WTC11 (cell line): Measurements from ENCODE around the gene PRDM5. TPM values are rescaled to one million over a fixed set of nuclear protein-coding genes. Genes with fewer than 3 reads are reported as not detected.

Source experiments
- ATAC-seq: fragments of 200-7000 bp; cut with Tn5 transposase; 2 replicates; pipeline ENCODE4 v1.10.0; 2021; ENCODE audit warnings: mild to moderate bottlenecking, moderate library complexity
- CTCF ChIA-PET: fragments of 300-600 bp; sonication (Branson Sonifier 250); formaldehyde crosslinking; loops from one replicate; lab custom pipeline; 2021; ENCODE audit warnings: antibody characterized with exemption; lab: Charles Lee
- POLR2A ChIA-PET: fragments of 350-600 bp; sonication (Branson Sonifier 250); formaldehyde crosslinking; loops from one replicate; lab custom pipeline; 2021; ENCODE audit warnings: antibody characterized with exemption; lab: Charles Lee
- DNase-seq: peaks from one replicate; pipeline ENCODE4 v3.0.0; 2021; ENCODE audit warnings: low spot score
- H3K27ac Mint-ChIP-seq: 2 replicates; pipeline ENCODE4 v1.8.0; 2021; ENCODE audit warnings: mixed read lengths
- H3K27me3 Mint-ChIP-seq: 2 replicates; pipeline ENCODE4 v1.8.0; 2021; ENCODE audit warnings: low read depth, mild to moderate bottlenecking, moderate library complexity, mixed read lengths
- H3K36me3 Mint-ChIP-seq: 2 replicates; pipeline ENCODE4 v1.8.0; 2021; ENCODE audit warnings: mixed read lengths
- H3K4me1 Mint-ChIP-seq: 2 replicates; pipeline ENCODE4 v1.8.0; 2022; ENCODE audit warnings: mixed read lengths
- H3K4me3 Mint-ChIP-seq: 2 replicates; pipeline ENCODE4 v1.8.0; 2021; ENCODE audit warnings: mild to moderate bottlenecking, moderate library complexity, mixed read lengths
- H3K9me3 Mint-ChIP-seq: 2 replicates; pipeline ENCODE4 v1.8.0; 2021; ENCODE audit warnings: mixed read lengths
- CDX4 ChIP-seq: fragments of 250-450 bp; sonication (Bioruptor Pico); IDR thresholded peaks from 2 replicates; pipeline ENCODE4 v1.9.0; 2021; ENCODE audit warnings: moderate library complexity, mild to moderate bottlenecking, inconsistent platforms, borderline replicate concordance
- E2F1 ChIP-seq: sonication (generic); formaldehyde crosslinking; IDR thresholded peaks from 2 replicates; pipeline ENCODE4 v1.8.0; 2022; ENCODE audit warnings: mild to moderate bottlenecking, missing genetic modification reagents
- EMX1 ChIP-seq: fragments of 250-450 bp; sonication (Bioruptor Pico); IDR thresholded peaks from 2 replicates; pipeline ENCODE4 v1.8.0; 2021; ENCODE audit warnings: mild to moderate bottlenecking
- ERG ChIP-seq: fragments of 250-450 bp; sonication (Bioruptor Pico); IDR thresholded peaks from 2 replicates; pipeline ENCODE4 v1.8.0; 2021; ENCODE audit warnings: mild to moderate bottlenecking
- ESRRA ChIP-seq: sonication (generic); formaldehyde crosslinking; IDR thresholded peaks from 2 replicates; pipeline ENCODE4 v1.8.1; 2022; ENCODE audit warnings: mild to moderate bottlenecking, missing genetic modification reagents, borderline replicate concordance
- ETV6 ChIP-seq: sonication (generic); formaldehyde crosslinking; IDR thresholded peaks from 2 replicates; pipeline ENCODE4 v1.8.1; 2022; ENCODE audit warnings: mild to moderate bottlenecking, missing genetic modification reagents
- FOXP1 ChIP-seq: sonication (generic); formaldehyde crosslinking; IDR thresholded peaks from 2 replicates; pipeline ENCODE4 v1.8.0; 2022; ENCODE audit warnings: missing genetic modification reagents, mild to moderate bottlenecking, moderate library complexity, borderline replicate concordance
- GTF2I ChIP-seq: fragments of 250-450 bp; sonication (Bioruptor Pico); conservative IDR thresholded peaks from 2 replicates; pipeline ENCODE4 v1.4.0; 2021; ENCODE audit warnings: mild to moderate bottlenecking
- HMGA2 ChIP-seq: fragments of 250-450 bp; sonication (Bioruptor Pico); IDR thresholded peaks from 2 replicates; pipeline ENCODE4 v1.4.0; 2021; ENCODE audit warnings: mild to moderate bottlenecking, moderate library complexity
- JUN ChIP-seq: sonication (generic); formaldehyde crosslinking; IDR thresholded peaks from 2 replicates; pipeline ENCODE4 v1.8.0; 2023; ENCODE audit warnings: mild to moderate bottlenecking, missing genetic modification reagents
- MYBL2 ChIP-seq: sonication (generic); formaldehyde crosslinking; IDR thresholded peaks from 2 replicates; pipeline ENCODE4 v1.8.1; 2023; ENCODE audit warnings: mild to moderate bottlenecking, moderate library complexity, missing genetic modification reagents
- NFATC4 ChIP-seq: fragments of 250-450 bp; sonication (Bioruptor Pico); IDR thresholded peaks from 2 replicates; pipeline ENCODE4 v1.9.0; 2021; ENCODE audit warnings: mild to moderate bottlenecking
- NR1H2 ChIP-seq: sonication (generic); formaldehyde crosslinking; IDR thresholded peaks from 2 replicates; pipeline ENCODE4 v1.9.0; 2021; ENCODE audit warnings: mild to moderate bottlenecking, moderate library complexity, missing genetic modification reagents
- NR2C2 ChIP-seq: sonication (generic); formaldehyde crosslinking; IDR thresholded peaks from 2 replicates; pipeline ENCODE4 v1.8.0; 2022; ENCODE audit warnings: mild to moderate bottlenecking, missing genetic modification reagents
- RELA ChIP-seq: sonication (generic); formaldehyde crosslinking; IDR thresholded peaks from 2 replicates; pipeline ENCODE4 v1.8.1; 2022; ENCODE audit warnings: missing genetic modification reagents, mild to moderate bottlenecking, borderline replicate concordance
- SOX15 ChIP-seq: fragments of 250-450 bp; sonication (Bioruptor Pico); IDR thresholded peaks from 2 replicates; pipeline ENCODE4 v1.9.0; 2021; ENCODE audit warnings: mild to moderate bottlenecking
- TCF7 ChIP-seq: sonication (generic); formaldehyde crosslinking; IDR thresholded peaks from 2 replicates; pipeline ENCODE4 v1.8.0; 2022; ENCODE audit warnings: mild to moderate bottlenecking, low read depth, missing genetic modification reagents, moderate library complexity
- USF2 ChIP-seq: sonication (generic); formaldehyde crosslinking; IDR thresholded peaks from 2 replicates; pipeline ENCODE4 v1.8.1; 2023; ENCODE audit warnings: mild to moderate bottlenecking, missing genetic modification reagents, moderate library complexity
- ZNF317 ChIP-seq: sonication (generic); formaldehyde crosslinking; IDR thresholded peaks from 2 replicates; pipeline ENCODE4 v1.8.1; 2023; ENCODE audit warnings: low read depth, mild to moderate bottlenecking, moderate library complexity, missing genetic modification reagents, borderline replicate concordance
- ZNF416 ChIP-seq: fragments of 250-450 bp; sonication (Bioruptor Pico); IDR thresholded peaks from 2 replicates; pipeline ENCODE4 v1.9.0; 2021; ENCODE audit warnings: mild to moderate bottlenecking, inconsistent platforms
- ZNF425 ChIP-seq: fragments of 250-450 bp; sonication (Bioruptor Pico); conservative IDR thresholded peaks from 2 replicates; pipeline ENCODE4 v1.9.0; 2021; ENCODE audit warnings: mild to moderate bottlenecking
- ZNF671 ChIP-seq: fragments of 250-450 bp; sonication (Bioruptor Pico); IDR thresholded peaks from 2 replicates; pipeline ENCODE4 v1.8.0; 2021; ENCODE audit warnings: mild to moderate bottlenecking
- total RNA-seq: library from RNA; stranded (reverse); gene quantifications from 3 replicates; pipeline ENCODE4 v1.2.3, GENCODE V29; 2021

PRDM5 gene
- total RNA-seq, 1 experiment from 2014 or later: 47.0 TPM

- TF ChIP-seq ZNF425 (CRISPR knock-in tag) (no peak), ZNF671 (CRISPR knock-in tag) (no peak), RELA (no peak), TCF7 (CRISPR knock-in tag) (no peak), EMX1 (CRISPR knock-in tag) (no peak), USF2 (CRISPR knock-in tag) (no peak), NR1H2 (CRISPR knock-in tag) (no peak), ZNF317 (no peak), ERG (CRISPR knock-in tag) (no peak), NR2C2 (no peak)
Observed at GRCh38 chr4:120685756-120686278, 236.7 kb downstream of the PRDM5 start (continued).

GRCh38 chr4:120683897-120684540 lies 238.5 kb downstream of the PRDM5 start:
- ATAC-seq: no peak
- Mint-ChIP-seq H3K36me3 (no peaks in the 10 kb centered on the region), H3K9me3 (peaks cover 8% of the 10 kb centered on the region; the same call in 1 of the 2 replicates), H3K27me3 (no peaks in the 10 kb centered on the region), H3K27ac (no peak overlapping the region), H3K4me3 (no peak overlapping the region), H3K4me1 (peaks cover 8% of the 10 kb centered on the region)
- no peak for DNase-seq
- TF ChIP-seq GTF2I (CRISPR knock-in tag): no peak
- no peak for TF ChIP-seq ESRRA (CRISPR knock-in tag)
- TF ChIP-seq SOX15 (CRISPR knock-in tag): no peak
- TF ChIP-seq HMGA2 (CRISPR knock-in tag): no peak
- TF ChIP-seq ETV6 (CRISPR knock-in tag): no peak
- TF ChIP-seq ZNF416: no peak
- TF ChIP-seq CDX4 (CRISPR knock-in tag): no peak
- TF ChIP-seq FOXP1 (CRISPR knock-in tag): no peak
- TF ChIP-seq E2F1: no peak
- TF ChIP-seq MYBL2 (CRISPR knock-in tag): no peak
- no peak for TF ChIP-seq ZNF671 (CRISPR knock-in tag)
- no peak for TF ChIP-seq JUN
- no peak for TF ChIP-seq NFATC4 (CRISPR knock-in tag)
- POLR2A ChIA-PET: no interaction called here
- CTCF ChIA-PET: no interaction called here
